Neutrophil (primary cell): ENCODE measurements around the gene TSPO2.

ENCODE experiments used
- H3K27ac ChIP-seq: fragments of 200-600 bp; sonication (generic); 2 replicates; pipeline ENCODE4 v1.5.1; 2016; ENCODE audit warnings: mild to moderate bottlenecking, moderate library complexity
- H3K27me3 ChIP-seq: fragments of 200-600 bp; sonication (generic); 2 replicates; pipeline ENCODE4 v1.6.0; 2016; ENCODE audit warnings: mild to moderate bottlenecking
- H3K36me3 ChIP-seq: fragments of 200-600 bp; sonication (generic); 2 replicates; pipeline ENCODE4 v1.5.1; 2017
- H3K4me1 ChIP-seq, 2 experiments: fragments of 200-600 bp in 1 of 2; sonication (generic) in 1 of 2; 1 replicate in 1 of 2; 2 replicates in 1 of 2; pipeline versions ENCODE4 v1.5.1 to v1.6.1; 2013 to 2016; ENCODE audit warnings: low read depth in 1 of 2, low read length in 1 of 2, mild to moderate bottlenecking in 1 of 2, moderate library complexity in 1 of 2; ENCODE audit not compliant: control insufficient read depth in 1 of 2, insufficient read depth in 1 of 2
- H3K4me3 ChIP-seq, 2 experiments: fragments of 200-600 bp in 1 of 2; sonication (generic) in 1 of 2; 1 replicate in 1 of 2; 2 replicates in 1 of 2; pipeline ENCODE4 v1.5.1; 2013 to 2016; ENCODE audit warnings: low read depth in 1 of 2, low read length in 1 of 2, mild to moderate bottlenecking in 1 of 2, moderate library complexity in 1 of 2
- H3K9me3 ChIP-seq: fragments of 200-600 bp; sonication (generic); 2 replicates; pipeline ENCODE4 v1.5.1; 2016
- TF ChIP-seq, protein P1 (sequence below): fragments of 200-600 bp; sonication (generic); IDR thresholded peaks from 2 replicates; pipeline ENCODE4 v1.5.1; 2016; ENCODE audit warnings: antibody characterized with exemption

Gene TSPO2, protein sequence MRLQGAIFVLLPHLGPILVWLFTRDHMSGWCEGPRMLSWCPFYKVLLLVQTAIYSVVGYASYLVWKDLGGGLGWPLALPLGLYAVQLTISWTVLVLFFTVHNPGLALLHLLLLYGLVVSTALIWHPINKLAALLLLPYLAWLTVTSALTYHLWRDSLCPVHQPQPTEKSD

DNA sequence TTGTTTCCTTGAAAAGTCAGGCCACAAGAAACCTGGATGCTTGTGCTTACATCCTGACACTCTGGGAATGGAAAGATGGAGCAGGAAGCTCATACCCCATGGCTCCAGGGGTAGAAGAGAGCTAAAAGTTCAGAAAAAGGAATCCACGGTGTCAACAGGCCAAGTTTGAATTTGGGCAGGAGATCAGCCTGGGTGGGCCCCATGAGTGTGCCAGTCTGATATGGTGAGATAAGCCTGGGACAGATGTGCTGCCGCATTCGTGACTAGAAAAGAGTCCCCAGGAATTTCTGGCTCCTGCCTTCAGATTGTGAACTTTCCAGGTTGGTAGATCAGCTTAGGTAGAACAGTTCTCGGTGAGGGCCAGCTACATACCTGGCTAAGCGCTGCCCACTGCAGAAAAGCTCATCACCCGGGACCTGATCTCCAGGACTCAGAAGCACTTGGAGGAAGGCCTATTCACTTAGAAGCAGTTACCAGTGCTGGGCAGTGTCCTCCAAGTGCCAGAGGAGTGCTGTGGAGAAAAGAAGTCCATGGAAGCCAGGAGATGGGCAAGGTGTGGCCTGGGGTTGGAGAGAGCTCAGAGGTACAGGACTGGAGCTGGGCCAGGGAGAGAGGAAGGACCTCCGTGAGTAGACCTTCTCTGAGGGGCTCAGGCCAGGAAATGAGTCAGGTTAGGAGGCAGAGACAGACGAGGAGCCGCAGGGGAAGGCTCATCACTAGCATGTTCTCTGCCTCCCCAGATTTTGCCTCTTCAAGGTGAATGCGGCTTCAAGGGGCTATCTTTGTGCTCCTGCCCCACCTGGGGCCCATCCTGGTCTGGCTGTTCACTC is at the start of gene TSPO2:
TSS of gene TSPO2 (plus strand) at position 242 of the 830 bp plus-strand sequence. CDS start at position 761, 519 bp downstream.
- Histone ChIP-seq H3K4me3 (no peak within 1 kb of the TSS), H3K36me3 (no peaks in the 10 kb centered on the region), H3K27ac (no peak within 1 kb of the TSS), H3K9me3 (no peaks in the 10 kb centered on the region), H3K27me3 (no peaks in the 10 kb centered on the region), H3K4me1 (no peaks in the 10 kb centered on the region)
- TF ChIP-seq, protein P1, sequence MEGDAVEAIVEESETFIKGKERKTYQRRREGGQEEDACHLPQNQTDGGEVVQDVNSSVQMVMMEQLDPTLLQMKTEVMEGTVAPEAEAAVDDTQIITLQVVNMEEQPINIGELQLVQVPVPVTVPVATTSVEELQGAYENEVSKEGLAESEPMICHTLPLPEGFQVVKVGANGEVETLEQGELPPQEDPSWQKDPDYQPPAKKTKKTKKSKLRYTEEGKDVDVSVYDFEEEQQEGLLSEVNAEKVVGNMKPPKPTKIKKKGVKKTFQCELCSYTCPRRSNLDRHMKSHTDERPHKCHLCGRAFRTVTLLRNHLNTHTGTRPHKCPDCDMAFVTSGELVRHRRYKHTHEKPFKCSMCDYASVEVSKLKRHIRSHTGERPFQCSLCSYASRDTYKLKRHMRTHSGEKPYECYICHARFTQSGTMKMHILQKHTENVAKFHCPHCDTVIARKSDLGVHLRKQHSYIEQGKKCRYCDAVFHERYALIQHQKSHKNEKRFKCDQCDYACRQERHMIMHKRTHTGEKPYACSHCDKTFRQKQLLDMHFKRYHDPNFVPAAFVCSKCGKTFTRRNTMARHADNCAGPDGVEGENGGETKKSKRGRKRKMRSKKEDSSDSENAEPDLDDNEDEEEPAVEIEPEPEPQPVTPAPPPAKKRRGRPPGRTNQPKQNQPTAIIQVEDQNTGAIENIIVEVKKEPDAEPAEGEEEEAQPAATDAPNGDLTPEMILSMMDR, result no peak

DNA sequence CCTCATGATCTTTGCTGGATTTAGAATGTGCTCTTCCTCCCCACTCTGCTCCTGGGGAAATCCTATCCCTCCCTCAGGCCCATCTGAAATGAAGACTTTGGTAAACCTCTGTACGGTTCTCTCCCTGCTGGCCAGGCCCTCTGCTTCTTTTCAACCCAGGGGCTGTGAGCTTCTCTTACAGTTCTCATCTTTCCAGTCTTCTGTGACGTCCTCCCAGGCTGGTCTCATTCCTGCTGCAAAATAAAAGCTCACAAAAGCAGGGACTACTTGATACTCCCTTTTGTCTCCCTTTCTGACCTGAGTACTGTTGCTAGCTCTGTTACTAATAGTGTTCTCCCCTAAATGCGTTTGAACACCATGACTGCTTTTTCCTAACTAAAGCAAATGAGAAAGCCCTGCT is 49.5 kb upstream of the TSPO2 start:
- Histone ChIP-seq H3K27me3 (peaks cover 58% of the 10 kb centered on the region), H3K9me3 (no peaks in the 10 kb centered on the region), H3K4me3 (no peak overlapping the region), H3K4me1 (no peaks in the 10 kb centered on the region), H3K36me3 (no peaks in the 10 kb centered on the region), H3K27ac (no peak overlapping the region)
- TF ChIP-seq, protein P1, result no peak

DNA sequence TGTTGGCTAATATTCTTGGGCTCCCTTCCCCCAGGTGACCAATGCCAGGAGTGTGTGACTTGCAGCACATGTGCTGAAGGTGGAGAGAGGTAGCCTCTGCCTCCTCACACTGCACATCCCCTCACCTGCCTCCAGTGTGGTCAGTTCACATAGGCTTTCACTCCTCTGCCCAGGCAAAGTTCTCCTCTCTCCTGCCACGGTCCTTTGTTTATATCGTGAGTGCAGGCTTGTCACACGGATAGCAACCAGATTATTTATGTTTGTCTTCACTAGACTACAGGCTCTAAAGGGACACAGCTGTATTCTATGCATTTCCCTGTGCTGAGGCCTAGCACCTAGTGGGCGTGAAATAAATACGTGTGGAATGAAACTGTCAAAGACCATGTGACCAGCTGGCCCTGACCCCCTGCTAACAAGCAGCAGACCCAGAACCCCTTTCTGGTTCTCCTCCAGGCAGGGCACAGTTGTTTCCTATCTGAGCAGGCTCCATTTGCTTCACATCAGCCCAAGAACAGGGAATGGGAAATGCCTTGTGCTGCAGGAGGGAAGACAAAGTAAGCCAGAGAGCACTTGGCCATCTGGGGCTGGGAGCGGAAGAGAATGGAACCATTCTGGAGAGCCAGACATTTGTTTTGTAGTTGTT is 45.6 kb upstream of the TSPO2 start:
- no peaks in the 10 kb centered on the region for H3K36me3 ChIP-seq
- TF ChIP-seq, protein P1, result no peak
- no peaks in the 10 kb centered on the region for H3K4me1 ChIP-seq
- no peak overlapping the region for H3K4me3 ChIP-seq
- H3K27ac ChIP-seq, result no peak overlapping the region
- H3K9me3 ChIP-seq, result no peaks in the 10 kb centered on the region
- H3K27me3 ChIP-seq, result peaks cover 29% of the 10 kb centered on the region

DNA sequence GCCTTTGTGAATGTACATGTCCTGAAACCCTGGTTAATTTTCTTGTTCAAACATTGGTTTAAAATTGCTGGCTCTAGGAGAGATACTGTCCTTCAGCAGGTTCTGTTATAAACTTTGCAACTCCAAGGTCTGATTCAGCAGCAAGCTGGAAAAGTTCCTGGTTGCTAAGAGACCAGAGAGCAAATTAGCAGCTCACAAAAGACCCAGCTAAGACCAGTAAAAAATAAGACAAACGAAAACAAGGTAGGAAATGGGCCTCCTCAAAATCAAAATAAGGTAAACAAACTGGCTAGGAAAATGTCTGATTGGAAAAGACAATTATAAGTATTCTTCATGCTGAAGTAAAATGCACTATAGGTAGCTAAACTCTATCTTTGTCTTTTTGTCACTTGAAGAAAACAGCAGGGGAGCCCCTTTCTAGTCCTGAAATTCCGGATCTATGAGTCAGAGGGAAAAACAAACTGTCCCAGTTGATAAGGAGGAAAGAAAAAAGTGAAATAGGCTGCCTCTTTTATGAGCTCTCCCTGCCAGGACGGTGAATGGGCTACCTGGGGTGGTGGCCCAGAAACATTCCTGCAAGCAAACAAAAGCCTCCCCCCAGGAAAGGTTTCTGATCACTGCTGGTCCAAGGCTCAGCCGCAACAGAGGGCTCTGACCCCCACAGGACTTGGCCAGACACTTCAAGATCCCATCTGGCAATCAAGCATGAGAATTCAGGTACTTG is 44.9 kb upstream of the TSPO2 start:
- no peaks in the 10 kb centered on the region for H3K9me3 ChIP-seq
- H3K36me3 ChIP-seq, result no peaks in the 10 kb centered on the region
- H3K27ac ChIP-seq, result no peak overlapping the region
- TF ChIP-seq, protein P1, result no peak
- no peak overlapping the region for H3K4me3 ChIP-seq
- H3K4me1 ChIP-seq, result no peaks in the 10 kb centered on the region
- H3K27me3 ChIP-seq, result peaks cover 29% of the 10 kb centered on the region

DNA sequence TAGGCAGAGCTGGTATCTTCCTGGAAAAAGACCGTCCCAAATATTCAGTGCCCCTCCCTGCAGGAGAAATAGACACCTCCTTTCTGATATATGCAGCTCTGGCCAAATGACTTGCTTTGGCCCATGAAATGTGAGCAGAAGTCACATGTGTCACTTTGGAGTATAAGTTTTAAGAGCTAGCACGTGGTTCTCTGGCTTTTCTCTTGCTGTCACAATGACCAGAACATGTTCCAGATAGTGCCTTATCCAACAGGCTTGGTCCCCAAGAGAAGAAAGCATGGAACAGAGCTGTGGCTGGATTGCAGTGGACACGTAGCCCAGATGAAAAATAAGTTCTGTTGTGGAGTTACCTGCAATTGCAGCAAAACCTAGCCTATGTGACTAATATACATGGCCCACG is 43.6 kb upstream of the TSPO2 start:
- no peaks in the 10 kb centered on the region for H3K4me1 ChIP-seq
- no peak overlapping the region for H3K4me3 ChIP-seq
- H3K9me3 ChIP-seq, result no peaks in the 10 kb centered on the region
- no peaks in the 10 kb centered on the region for H3K36me3 ChIP-seq
- H3K27ac ChIP-seq, result no peak overlapping the region
- TF ChIP-seq, protein P1, result no peak
- H3K27me3 ChIP-seq, result peaks cover 32% of the 10 kb centered on the region
